GM21423 (cell line): ENCODE results near the gene PLD6.

Experiments used
- ATAC-seq: cut with Tn5 transposase; IDR thresholded peaks from one replicate; pipeline ENCODE4 v1.9.1; 2021; ENCODE audit warnings: mild to moderate bottlenecking, moderate library complexity; ENCODE audit not compliant: unreplicated experiment

Gene PLD6

GRCh38 chr17:17227608-17228520 is 21.7 kb upstream of the PLD6 start:
- no peak for ATAC-seq

GRCh38 chr17:17226451-17227265 is 20.5 kb upstream of the PLD6 start:
- ATAC-seq: no peak

GRCh38 chr17:17225901-17226300 is 19.8 kb upstream of the PLD6 start:
- ATAC-seq: no peak

GRCh38 chr17:17224137-17224536 is 18.0 kb upstream of the PLD6 start:
- ATAC-seq: no peak

- no peak for ATAC-seq
Measured at GRCh38 chr17:17223736-17224135, 17.6 kb upstream of the PLD6 start.

GRCh38 chr17:17221329-17221728 is 15.2 kb upstream of the PLD6 start:
- no peak for ATAC-seq

- no peak for ATAC-seq
Measured at GRCh38 chr17:17220529-17220928, 14.4 kb upstream of the PLD6 start.

- no peak for ATAC-seq
Measured at GRCh38 chr17:17217995-17218394, 11.9 kb upstream of the PLD6 start.

- ATAC-seq: no peak
Measured at GRCh38 chr17:17216776-17217175, 10.6 kb upstream of the PLD6 start.

GRCh38 chr17:17216236-17216635 is 10.1 kb upstream of the PLD6 start:
- no peak for ATAC-seq

- ATAC-seq: no peak
Measured at GRCh38 chr17:17215575-17215974, 9.4 kb upstream of the PLD6 start.

- ATAC-seq: no peak
Measured at GRCh38 chr17:17214646-17215436, 8.7 kb upstream of the PLD6 start.

- no peak for ATAC-seq
Measured at GRCh38 chr17:17213775-17214174, 7.6 kb upstream of the PLD6 start.

- ATAC-seq: no peak
Measured at GRCh38 chr17:17207998-17208397, 1.9 kb upstream of the PLD6 start.

- peak; percentile 11 for ATAC-seq
Measured at GRCh38 chr17:17206913-17207335, 791 bp upstream of the PLD6 start.

GRCh38 chr17:17205368-17206123 is 587 bp downstream of the PLD6 start:
- ATAC-seq: peak; percentile 30

GRCh38 chr17:17204635-17205231 is 1.4 kb downstream of the PLD6 start:
- ATAC-seq: no peak

- ATAC-seq: no peak
Measured at GRCh38 chr17:17204041-17204591, 2.0 kb downstream of the PLD6 start.

- no peak for ATAC-seq
Measured at GRCh38 chr17:17203173-17203730, 2.9 kb downstream of the PLD6 start.
